Astrocyte of the cerebellum (primary cell): ENCODE measurements around the gene PAN3.

Experiments
- DNase-seq: peaks from one replicate; pipeline ENCODE4 v3.0.0-alpha.2; 2011; ENCODE audit warnings: low read depth
- H3K4me3 ChIP-seq: 2 replicates; pipeline ENCODE4 v1.5.1; 2011; ENCODE audit warnings: mild to moderate bottlenecking, low read depth, low read length, moderate library complexity
- CTCF ChIP-seq: IDR thresholded peaks from 2 replicates; pipeline ENCODE4 v1.5.1; 2012; ENCODE audit warnings: low read length, low read depth, moderate library complexity, mild to moderate bottlenecking; ENCODE audit errors: missing control alignments
- in situ Hi-C: cut with HindIII; loops from 2 replicates; pipeline ENCODE4 v1.10.0; 2017; ENCODE audit warnings: low sequenced_read_pairs

PAN3 gene

GRCh38 chr13:28173793-28174192 lies 35.4 kb downstream of the PAN3 start:
- TF ChIP-seq CTCF, result no peak
- H3K4me3 ChIP-seq, result no peak overlapping the region
- in situ Hi-C loops, result no loop called here
- no peak for DNase-seq

GRCh38 chr13:28177327-28177726 lies 39.0 kb downstream of the PAN3 start:
- H3K4me3 ChIP-seq, result no peak overlapping the region
- in situ Hi-C loops, result no loop called here
- DNase-seq, result no peak
- TF ChIP-seq CTCF, result no peak

- DNase-seq, result no peak
- in situ Hi-C loops, result no loop called here
- TF ChIP-seq CTCF, result no peak
- H3K4me3 ChIP-seq, result no peak overlapping the region
Measured at GRCh38 chr13:28177877-28178276, 39.5 kb downstream of the PAN3 start.

- no peak for TF ChIP-seq CTCF
Measured at GRCh38 chr13:28179974-28180373, 41.6 kb downstream of the PAN3 start.

GRCh38 chr13:28181413-28181812 lies 43.1 kb downstream of the PAN3 start:
- no peak for TF ChIP-seq CTCF
- no peak for DNase-seq
- H3K4me3 ChIP-seq, result no peak overlapping the region
- in situ Hi-C loops, result no loop called here

More at GRCh38 chr13:28179974-28180373, 41.6 kb downstream of the PAN3 start:
- no peak for DNase-seq
- H3K4me3 ChIP-seq, result no peak overlapping the region
- in situ Hi-C loops, result no loop called here

GRCh38 chr13:28185256-28185655 lies 46.9 kb downstream of the PAN3 start:
- in situ Hi-C loops, result no loop called here
- TF ChIP-seq CTCF, result no peak
- no peak overlapping the region for H3K4me3 ChIP-seq
- DNase-seq, result no peak

- DNase-seq, result no peak
- no peak overlapping the region for H3K4me3 ChIP-seq
- in situ Hi-C loops, result no loop called here
- TF ChIP-seq CTCF, result no peak
Measured at GRCh38 chr13:28199089-28199488, 60.7 kb downstream of the PAN3 start.
